Naive B cell (primary cell): ENCODE results near the gene FEN1. TPM values are rescaled to one million over a fixed set of nuclear protein-coding genes. Genes with fewer than 3 reads are reported as not detected.

Experiments used
- ATAC-seq, 2 donors: fragments of 150-1000 bp; cut with Tn5 transposase; 2 replicates each; pipeline ENCODE4 v1.10.0; 2021; ENCODE audit warnings: low read depth in 2 of 2, mild to moderate bottlenecking in 2 of 2, moderate library complexity in 2 of 2
- DNase-seq: peaks from one replicate; pipeline ENCODE4 v3.0.0; 2022
- H3K27ac Mint-ChIP-seq, 6 donors: one replicate each; pipeline ENCODE4 v1.8.0; 2020 to 2022; ENCODE audit warnings: mild to moderate bottlenecking in 6 of 6, mixed read lengths in 6 of 6, moderate library complexity in 5 of 6, inconsistent platforms in 2 of 6
- H3K27me3 Mint-ChIP-seq, 3 donors: one replicate each; pipeline ENCODE4 v1.8.0; 2021 to 2022; ENCODE audit warnings: mixed read lengths in 3 of 3, mild to moderate bottlenecking in 1 of 3
- H3K36me3 Mint-ChIP-seq, 2 donors: one replicate each; pipeline ENCODE4 v1.8.0; 2020 to 2022; ENCODE audit warnings: mixed read lengths in 2 of 2, inconsistent platforms in 1 of 2, mild to moderate bottlenecking in 1 of 2
- H3K4me1 Mint-ChIP-seq, 3 donors: one replicate each; pipeline ENCODE4 v1.8.0; 2020 to 2022; ENCODE audit warnings: mixed read lengths in 3 of 3, inconsistent platforms in 1 of 3, mild to moderate bottlenecking in 1 of 3, moderate library complexity in 1 of 3
- H3K4me3 Mint-ChIP-seq, 8 donors: one replicate each; pipeline ENCODE4 v1.8.0; 2020 to 2022; ENCODE audit warnings: mild to moderate bottlenecking in 8 of 8, mixed read lengths in 8 of 8, moderate library complexity in 8 of 8, inconsistent platforms in 2 of 8
- H3K9me3 Mint-ChIP-seq, 7 donors: one replicate each; pipeline ENCODE4 v1.8.0; 2020 to 2022; ENCODE audit warnings: mixed read lengths in 7 of 7, mild to moderate bottlenecking in 5 of 7, inconsistent platforms in 2 of 7, moderate library complexity in 1 of 7
- polyA plus RNA-seq, 6 donors: library from polyadenylated mRNA; unstranded; fragments of 300-500 nt; fragmentation: Illumina TruSeq; gene quantifications; one replicate each; pipeline ENCODE4 v1.2.3, GENCODE V29; 2021; ENCODE audit warnings: low read depth in 6 of 6

FEN1 gene
- polyA plus RNA-seq, 6 donors from 2014 or later = 8.0 to 23.8 (median 15.3) TPM

GRCh38 chr11:61752117-61752924 is 40.4 kb upstream of the FEN1 start, which contains the start of gene MYRF:
Gene MYRF (plus strand): TSS chr11:61752636. CDS start chr11:61752745, 109 bp downstream.
- peaks cover 13 to 20% (median 14%) of the 10 kb centered on the region in 3 donors for H3K4me1 Mint-ChIP-seq
- peak within 1 kb of the TSS in 3 of 6 donors; percentile 3 to 72 (median 59) for H3K27ac Mint-ChIP-seq
- peaks cover 21 to 53% (median 50%) of the 10 kb centered on the region in 3 donors for H3K27me3 Mint-ChIP-seq
- DNase-seq = peak; percentile 44
- H3K4me3 Mint-ChIP-seq = peak within 1 kb of the TSS; percentile 12 to 90 (median 78)
- H3K36me3 Mint-ChIP-seq = no peaks in the 10 kb centered on the region
- H3K9me3 Mint-ChIP-seq = no peaks in the 10 kb centered on the region
- ATAC-seq = peak; percentile 89

GRCh38 chr11:61752925-61753521 is 39.7 kb upstream of the FEN1 start:
- DNase-seq (no peak), ATAC-seq (peak; percentile 17 to 27)
- Mint-ChIP-seq H3K27ac (peak overlapping the region in 1 of 6 donors; percentile 59), H3K9me3 (no peaks in the 10 kb centered on the region), H3K4me1 (peaks cover 13 to 20% (median 14%) of the 10 kb centered on the region in 3 donors), H3K27me3 (peaks cover 21 to 53% (median 50%) of the 10 kb centered on the region in 3 donors), H3K36me3 (no peaks in the 10 kb centered on the region), H3K4me3 (peak overlapping the region; percentile 12 to 85 (median 76))

GRCh38 chr11:61753672-61754071 is 39.0 kb upstream of the FEN1 start:
- Mint-ChIP-seq H3K27me3 (peaks cover 21 to 51% (median 45%) of the 10 kb centered on the region in 3 donors), H3K27ac (peak overlapping the region in 1 of 6 donors; percentile 3), H3K4me3 (peak overlapping the region in 7 of 8 donors; percentile 42 to 85 (median 76)), H3K4me1 (peaks cover 13 to 20% (median 14%) of the 10 kb centered on the region in 3 donors), H3K9me3 (no peaks in the 10 kb centered on the region), H3K36me3 (no peaks in the 10 kb centered on the region)
- ATAC-seq (no peak), DNase-seq (no peak)

- ATAC-seq (no peak), DNase-seq (no peak)
- H3K4me3 Mint-ChIP-seq = no peak overlapping the region
- no peaks in the 10 kb centered on the region for H3K9me3 Mint-ChIP-seq
- H3K27me3 Mint-ChIP-seq = peaks cover 16 to 41% (median 34%) of the 10 kb centered on the region in 3 donors
- no peak overlapping the region for H3K27ac Mint-ChIP-seq
- no peaks in the 10 kb centered on the region for H3K36me3 Mint-ChIP-seq
- H3K4me1 Mint-ChIP-seq = peaks cover 13 to 20% (median 14%) of the 10 kb centered on the region in 3 donors
These were observed 37.9 kb upstream of the FEN1 start for GRCh38 chr11:61754534-61755482.

GRCh38 chr11:61756147-61756451 is 36.6 kb upstream of the FEN1 start:
- ATAC-seq (no peak), DNase-seq (no peak)
- Mint-ChIP-seq H3K27ac (no peak overlapping the region), H3K27me3 (peaks cover 10 to 40% (median 32%) of the 10 kb centered on the region in 3 donors), H3K4me1 (peaks cover 13 to 20% (median 14%) of the 10 kb centered on the region in 3 donors), H3K4me3 (peak overlapping the region in 1 of 8 donors; percentile 74), H3K9me3 (no peaks in the 10 kb centered on the region), H3K36me3 (no peaks in the 10 kb centered on the region)

- no peaks in the 10 kb centered on the region for H3K36me3 Mint-ChIP-seq
- H3K27ac Mint-ChIP-seq = no peak overlapping the region
- ATAC-seq (no peak), DNase-seq (no peak)
- no peaks in the 10 kb centered on the region for H3K9me3 Mint-ChIP-seq
- H3K27me3 Mint-ChIP-seq = peaks cover 7 to 38% (median 31%) of the 10 kb centered on the region in 3 donors
- H3K4me1 Mint-ChIP-seq = peaks cover 13 to 20% (median 14%) of the 10 kb centered on the region in 3 donors
- H3K4me3 Mint-ChIP-seq = peak overlapping the region in 2 of 8 donors; percentile 23 to 74
These were observed 36.1 kb upstream of the FEN1 start for GRCh38 chr11:61756452-61757212.

GRCh38 chr11:61757213-61757862 is 35.4 kb upstream of the FEN1 start:
- no peaks in the 10 kb centered on the region for H3K36me3 Mint-ChIP-seq
- peaks cover 9 to 16% (median 14%) of the 10 kb centered on the region in 3 donors for H3K4me1 Mint-ChIP-seq
- no peaks in the 10 kb centered on the region for H3K9me3 Mint-ChIP-seq
- DNase-seq (no peak), ATAC-seq (no peak)
- H3K27me3 Mint-ChIP-seq = peaks cover 7 to 41% (median 33%) of the 10 kb centered on the region in 3 donors
- peak overlapping the region in 1 of 8 donors; percentile 23 for H3K4me3 Mint-ChIP-seq
- H3K27ac Mint-ChIP-seq = no peak overlapping the region

GRCh38 chr11:61760946-61761345 is 31.8 kb upstream of the FEN1 start:
- peaks cover 0 to 9% (median 8%) of the 10 kb centered on the region in 3 donors for H3K4me1 Mint-ChIP-seq
- no peak overlapping the region for H3K27ac Mint-ChIP-seq
- no peaks in the 10 kb centered on the region for H3K9me3 Mint-ChIP-seq
- peaks cover 0 to 21% (median 17%) of the 10 kb centered on the region in 3 donors for H3K27me3 Mint-ChIP-seq
- ATAC-seq (no peak), DNase-seq (no peak)
- H3K36me3 Mint-ChIP-seq = no peaks in the 10 kb centered on the region
- no peak overlapping the region for H3K4me3 Mint-ChIP-seq

- Mint-ChIP-seq H3K36me3 (no peaks in the 10 kb centered on the region), H3K4me3 (no peak overlapping the region), H3K9me3 (no peaks in the 10 kb centered on the region), H3K4me1 (peaks cover 0 to 7% (median 1%) of the 10 kb centered on the region in 3 donors), H3K27me3 (peaks cover 0 to 17% (median 16%) of the 10 kb centered on the region in 3 donors), H3K27ac (peak overlapping the region in 2 of 6 donors; percentile 30 to 94)
- DNase-seq (no peak), ATAC-seq (no peak)
These were observed 31.1 kb upstream of the FEN1 start for GRCh38 chr11:61761440-61762222.

GRCh38 chr11:61762223-61762615 is 30.5 kb upstream of the FEN1 start:
- DNase-seq = no peak
- Mint-ChIP-seq H3K36me3 (no peaks in the 10 kb centered on the region), H3K27me3 (peaks cover 0 to 17% (median 15%) of the 10 kb centered on the region in 3 donors), H3K4me3 (no peak overlapping the region), H3K9me3 (no peaks in the 10 kb centered on the region), H3K4me1 (peaks cover 0 to under 1% (median 0%) of the 10 kb centered on the region in 3 donors), H3K27ac (peak overlapping the region in 1 of 6 donors; percentile 94)
- no peak for ATAC-seq

- Mint-ChIP-seq H3K27me3 (peaks cover 0 to 17% (median 15%) of the 10 kb centered on the region in 3 donors), H3K36me3 (no peaks in the 10 kb centered on the region), H3K4me3 (no peak overlapping the region), H3K9me3 (no peaks in the 10 kb centered on the region), H3K4me1 (no peaks in the 10 kb centered on the region), H3K27ac (no peak overlapping the region)
- DNase-seq = no peak
- no peak for ATAC-seq
These were observed 29.9 kb upstream of the FEN1 start for GRCh38 chr11:61762798-61763197.
